Naive thymus-derived CD4-positive, alpha-beta T cell (primary cell): Measurements from ENCODE around the gene TRAF3. TPM values are rescaled to one million over a fixed set of nuclear protein-coding genes. Genes with fewer than 3 reads are reported as not detected.
"Not testable (repeated sequence)": the region's sequence is repeated elsewhere in the genome, so short reads cannot be mapped to it uniquely, and the experiment has no call there.

ENCODE experiments used
- ATAC-seq: fragments of 150-1000 bp; cut with Tn5 transposase; 2 replicates; pipeline ENCODE4 v1.10.0; 2021; ENCODE audit warnings: mild to moderate bottlenecking, moderate library complexity
- CTCF ChIA-PET: fragments of 350-600 bp; sonication (Branson Sonifier 250); formaldehyde crosslinking; loops from one replicate; lab custom pipeline; 2021; ENCODE audit warnings: antibody characterized with exemption; lab: Charles Lee
- POLR2A ChIA-PET: fragments of 350-600 bp; sonication (Branson Sonifier 250); formaldehyde crosslinking; loops from one replicate; lab custom pipeline; 2021; ENCODE audit warnings: antibody characterized with exemption, inconsistent platforms; lab: Charles Lee
- DNase-seq, 9 donors: peaks; one replicate each; pipeline versions ENCODE4 v3.0.0 to v3.0.0-alpha.2; 2020 to 2022; ENCODE audit warnings: mixed read lengths in 1 of 9
- H3K27ac ChIP-seq: one replicate; pipeline ENCODE4 v1.7.0; 2013; ENCODE audit warnings: mild to moderate bottlenecking, low read depth, low read length, moderate library complexity
- H3K27me3 ChIP-seq, 2 donors: one replicate each; pipeline ENCODE4 v1.7.0; 2013; ENCODE audit warnings: low read length in 2 of 2, mild to moderate bottlenecking in 2 of 2, moderate library complexity in 2 of 2; ENCODE audit not compliant: control insufficient read depth in 2 of 2, insufficient read depth in 2 of 2
- H3K36me3 ChIP-seq, 3 experiments: 1 replicate in 2 of 3; 2 replicates in 1 of 3; pipeline ENCODE4 v1.7.0; 2013; ENCODE audit warnings: low read length in 3 of 3, mild to moderate bottlenecking in 3 of 3, moderate library complexity in 1 of 3; ENCODE audit not compliant: insufficient read depth in 3 of 3, control insufficient read depth in 2 of 3
- H3K4me1 ChIP-seq, 2 donors: one replicate each; pipeline ENCODE4 v1.7.0; 2013; ENCODE audit warnings: low read length in 2 of 2, mild to moderate bottlenecking in 2 of 2, moderate library complexity in 1 of 2; ENCODE audit not compliant: control insufficient read depth in 2 of 2, insufficient read depth in 2 of 2
- H3K4me3 ChIP-seq: 2 replicates; pipeline ENCODE4 v1.7.0; 2013; ENCODE audit warnings: mild to moderate bottlenecking, low read length
- H3K9me3 ChIP-seq, 3 experiments: 1 replicate in 2 of 3; 2 replicates in 1 of 3; pipeline ENCODE4 v1.7.0; 2013; ENCODE audit warnings: low read length in 3 of 3; ENCODE audit not compliant: control insufficient read depth in 2 of 3
- H3K27ac Mint-ChIP-seq, 9 donors: one replicate each; pipeline ENCODE4 v1.8.0; 2020 to 2022; ENCODE audit warnings: mixed read lengths in 9 of 9, mild to moderate bottlenecking in 8 of 9, moderate library complexity in 5 of 9, inconsistent platforms in 2 of 9
- H3K27me3 Mint-ChIP-seq, 5 donors: one replicate each; pipeline ENCODE4 v1.8.0; 2021 to 2022; ENCODE audit warnings: mixed read lengths in 5 of 5, mild to moderate bottlenecking in 1 of 5
- H3K36me3 Mint-ChIP-seq, 5 donors: one replicate each; pipeline ENCODE4 v1.8.0; 2020 to 2022; ENCODE audit warnings: mixed read lengths in 5 of 5, mild to moderate bottlenecking in 3 of 5, inconsistent platforms in 1 of 5
- H3K4me1 Mint-ChIP-seq, 7 donors: one replicate each; pipeline ENCODE4 v1.8.0; 2020 to 2022; ENCODE audit warnings: mixed read lengths in 7 of 7, mild to moderate bottlenecking in 3 of 7, inconsistent platforms in 1 of 7
- H3K4me3 Mint-ChIP-seq, 10 donors: one replicate each; pipeline ENCODE4 v1.8.0; 2020 to 2022; ENCODE audit warnings: mild to moderate bottlenecking in 10 of 10, mixed read lengths in 10 of 10, moderate library complexity in 6 of 10, inconsistent platforms in 2 of 10
- H3K9me3 Mint-ChIP-seq, 11 donors: one replicate each; pipeline ENCODE4 v1.8.0; 2020 to 2022; ENCODE audit warnings: mixed read lengths in 11 of 11, mild to moderate bottlenecking in 4 of 11, inconsistent platforms in 1 of 11, moderate library complexity in 1 of 11
- intact Hi-C, 2 donors: fragments of 100-400 bp; cut with micrococcal nuclease; formaldehyde crosslinking; loops; one replicate each; pipeline ENCODE4 v1.15.1; 2023
- polyA plus RNA-seq, 2 donors: library from polyadenylated mRNA; unstranded; fragments of 300-500 nt; fragmentation: Illumina TruSeq; gene quantifications; one replicate each; pipeline ENCODE4 v1.2.3, GENCODE V29; 2021
- total RNA-seq, 6 experiments: library from RNA in 5 of 6; stranded (reverse) in 5 of 6; gene quantifications; 1 replicate in 5 of 6; 2 replicates in 1 of 6; pipeline ENCODE4 v1.2.3 and lab custom pipeline; 2021 to 2026

The TRAF3 gene
- total and polyA plus RNA-seq, 7 experiments from 2014 or later: 16.1 to 74.4 (median 30.4) TPM

DNA sequence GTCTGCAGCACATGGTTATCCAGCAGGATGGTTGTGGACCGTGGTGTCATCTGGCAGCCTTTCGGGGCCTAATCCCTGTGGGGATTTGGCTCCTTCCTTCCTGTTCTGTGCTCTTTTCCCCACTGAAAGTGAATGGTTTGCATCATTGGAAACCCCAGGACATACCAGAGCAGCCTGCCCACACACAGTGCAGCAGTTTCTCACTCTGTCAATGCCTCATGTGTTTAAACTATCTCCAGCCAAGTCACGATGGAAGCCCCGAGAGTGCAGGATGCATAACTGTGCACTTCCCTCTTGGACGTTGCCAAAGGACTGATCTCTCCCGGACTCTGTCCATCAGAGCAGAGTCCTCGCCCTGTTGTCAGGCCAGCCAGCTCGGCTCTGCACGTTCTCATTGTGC, 116.2 kb downstream of the TRAF3 start:
- H3K36me3 ChIP-seq: peaks cover 7 to 78% (median 13%) of the 10 kb centered on the region in 3 experiments
- POLR2A ChIA-PET: no interaction called here
- Mint-ChIP-seq H3K9me3 (no peaks in the 10 kb centered on the region), H3K27ac (no peak overlapping the region), H3K27me3 (no peaks in the 10 kb centered on the region), H3K4me1 (peaks cover 0 to 7% (median under 1%) of the 10 kb centered on the region in 7 donors), H3K4me3 (no peak overlapping the region), H3K36me3 (peaks cover 0 to 55% (median 15%) of the 10 kb centered on the region in 5 donors)
- CTCF ChIA-PET: no interaction called here
- DNase-seq (no peak), ATAC-seq (no peak)
- H3K4me3 ChIP-seq: no peak overlapping the region
- intact Hi-C loops: no loop called here
- no peaks in the 10 kb centered on the region for H3K27me3 ChIP-seq
- H3K27ac ChIP-seq: no peak overlapping the region
- H3K4me1 ChIP-seq: no peaks in the 10 kb centered on the region
- no peaks in the 10 kb centered on the region for H3K9me3 ChIP-seq

DNA sequence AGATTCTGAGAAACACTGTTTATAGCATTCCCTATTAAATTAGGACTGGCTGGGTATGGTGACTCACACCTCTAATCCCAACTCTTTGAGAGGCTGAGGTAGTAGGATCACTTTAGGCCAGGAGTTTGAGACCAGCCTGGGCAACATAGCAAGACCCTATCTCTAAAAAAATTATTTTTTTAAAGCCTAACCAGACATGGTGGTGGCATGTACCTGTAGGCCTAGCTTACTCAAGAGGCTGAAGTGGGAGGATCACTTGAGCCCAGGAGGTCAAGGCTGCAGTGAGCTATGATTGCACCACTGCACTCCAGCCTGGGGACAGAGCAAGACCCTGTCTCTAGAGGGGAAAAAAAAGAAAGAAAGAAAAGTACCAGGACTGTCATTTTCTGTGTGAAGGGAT, 119.5 kb downstream of the TRAF3 start:
- H3K4me3 ChIP-seq, DNase-seq, CTCF ChIA-PET, H3K27me3 ChIP-seq, H3K27ac ChIP-seq, ATAC-seq, H3K9me3 ChIP-seq, H3K27me3 Mint-ChIP-seq, intact Hi-C loops, H3K4me3 Mint-ChIP-seq, H3K9me3 Mint-ChIP-seq: not testable (repeated sequence)
- H3K4me1 Mint-ChIP-seq: peaks cover 0 to 28% (median 18%) of the 10 kb centered on the region in 7 donors
- POLR2A ChIA-PET: interaction anchor here (1.2 kb wide), 1 partner anchor 28 kb away, joined by 3 read pairs; no protein-coding TSS in a partner anchor
- H3K27ac Mint-ChIP-seq: peak overlapping the region in 3 of 9 donors; percentile 62 to 69 (median 69)
- H3K36me3 Mint-ChIP-seq: peaks cover 0 to 43% (median 17%) of the 10 kb centered on the region in 5 donors
- Histone ChIP-seq H3K4me1 (peaks cover 0 to 12% of the 10 kb centered on the region in 2 donors), H3K36me3 (peaks cover 0 to 59% (median 4%) of the 10 kb centered on the region in 3 experiments)

DNA sequence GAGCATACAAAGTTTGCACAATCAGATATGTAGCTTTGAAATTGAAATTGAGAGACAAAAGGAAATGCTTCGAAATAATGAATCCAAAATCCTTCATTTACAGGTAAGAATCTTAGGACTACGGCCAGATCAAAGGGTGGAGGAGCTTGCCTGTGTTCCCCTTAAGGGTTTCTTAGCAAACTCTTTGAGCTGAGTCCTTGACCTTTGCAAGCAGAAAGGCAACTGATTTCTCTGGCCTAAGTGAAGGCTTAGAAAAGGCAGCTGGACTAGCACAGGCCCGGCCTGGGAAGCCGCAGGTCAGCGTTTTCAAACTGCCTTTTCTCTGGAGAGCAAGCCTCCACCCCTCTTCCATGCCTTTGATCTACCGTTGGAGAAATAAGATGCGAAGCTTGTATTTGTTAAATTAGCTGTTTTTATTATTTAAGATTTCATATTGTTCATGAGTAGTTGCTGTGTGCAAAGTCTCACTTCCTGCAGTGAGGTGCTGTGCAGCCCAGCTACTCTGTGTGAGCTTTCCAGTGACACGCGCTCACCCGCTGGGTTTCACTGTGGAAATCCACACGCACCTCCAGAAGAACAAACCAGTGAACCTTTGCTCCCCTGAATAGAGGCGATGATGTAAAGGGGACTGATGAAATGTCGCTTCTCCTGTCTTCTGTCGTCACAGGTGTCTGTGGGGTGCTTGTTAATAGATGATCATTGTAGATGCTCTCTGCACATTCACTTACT, 120.2 kb downstream of the TRAF3 start:
- no peaks in the 10 kb centered on the region for H3K9me3 Mint-ChIP-seq
- peaks cover 0 to 29% (median 19%) of the 10 kb centered on the region in 7 donors for H3K4me1 Mint-ChIP-seq
- H3K36me3 Mint-ChIP-seq: peaks cover 0 to 41% (median 17%) of the 10 kb centered on the region in 5 donors
- no peak for ATAC-seq
- no peaks in the 10 kb centered on the region for H3K27me3 Mint-ChIP-seq
- H3K4me3 ChIP-seq: no peak overlapping the region
- no peaks in the 10 kb centered on the region for H3K27me3 ChIP-seq
- intact Hi-C loops: no loop called here
- POLR2A ChIA-PET: interaction anchor here (1.2 kb wide), 1 partner anchor 27 kb away, joined by 3 read pairs; no protein-coding TSS in a partner anchor
- CTCF ChIA-PET: no interaction called here
- H3K27ac Mint-ChIP-seq: peak overlapping the region in 5 of 9 donors; percentile 62 to 89 (median 82)
- H3K27ac ChIP-seq: no peak overlapping the region
- H3K36me3 ChIP-seq: peaks cover 0 to 54% (median 4%) of the 10 kb centered on the region in 3 experiments
- H3K9me3 ChIP-seq: no peaks in the 10 kb centered on the region
- peaks cover 5 to 15% of the 10 kb centered on the region in 2 donors for H3K4me1 ChIP-seq
- no peak overlapping the region for H3K4me3 Mint-ChIP-seq
- no peak for DNase-seq

DNA sequence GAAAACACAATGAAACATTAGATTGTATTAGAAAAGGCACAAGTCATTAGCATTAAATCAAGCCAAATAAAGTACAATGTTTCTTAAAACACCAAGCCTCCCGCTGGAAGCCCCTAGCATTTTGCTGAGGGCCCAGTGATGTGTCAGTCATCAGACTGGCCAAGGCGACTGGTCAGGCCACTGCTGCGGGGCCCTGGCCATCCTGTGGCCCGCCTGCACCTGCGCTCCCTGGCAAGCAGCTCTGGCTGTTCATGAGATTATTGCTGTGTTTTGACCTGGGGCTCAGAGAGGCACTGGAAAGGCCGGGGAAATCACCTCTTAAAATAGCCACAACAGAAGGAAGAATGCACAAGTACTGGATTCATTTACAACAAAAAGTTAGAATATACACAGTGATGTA, 121.0 kb downstream of the TRAF3 start:
- intact Hi-C loops: no loop called here
- POLR2A ChIA-PET: no interaction called here
- Histone ChIP-seq H3K36me3 (peaks cover 0 to 55% (median 4%) of the 10 kb centered on the region in 3 experiments), H3K27me3 (no peaks in the 10 kb centered on the region), H3K4me1 (peaks cover 5 to 15% of the 10 kb centered on the region in 2 donors), H3K4me3 (no peak overlapping the region), H3K9me3 (no peaks in the 10 kb centered on the region), H3K27ac (no peak overlapping the region)
- peak overlapping the region in 7 of 9 donors; percentile 4 to 96 (median 44) for H3K27ac Mint-ChIP-seq
- no peaks in the 10 kb centered on the region for H3K27me3 Mint-ChIP-seq
- H3K36me3 Mint-ChIP-seq: peaks cover 0 to 43% (median 19%) of the 10 kb centered on the region in 5 donors
- H3K4me3 Mint-ChIP-seq: peak overlapping the region in 2 of 10 donors; percentile 12 to 34
- H3K9me3 Mint-ChIP-seq: no peaks in the 10 kb centered on the region
- H3K4me1 Mint-ChIP-seq: peaks cover 0 to 29% (median 19%) of the 10 kb centered on the region in 7 donors
- DNase-seq (no peak), ATAC-seq (no peak)
- CTCF ChIA-PET: no interaction called here

DNA sequence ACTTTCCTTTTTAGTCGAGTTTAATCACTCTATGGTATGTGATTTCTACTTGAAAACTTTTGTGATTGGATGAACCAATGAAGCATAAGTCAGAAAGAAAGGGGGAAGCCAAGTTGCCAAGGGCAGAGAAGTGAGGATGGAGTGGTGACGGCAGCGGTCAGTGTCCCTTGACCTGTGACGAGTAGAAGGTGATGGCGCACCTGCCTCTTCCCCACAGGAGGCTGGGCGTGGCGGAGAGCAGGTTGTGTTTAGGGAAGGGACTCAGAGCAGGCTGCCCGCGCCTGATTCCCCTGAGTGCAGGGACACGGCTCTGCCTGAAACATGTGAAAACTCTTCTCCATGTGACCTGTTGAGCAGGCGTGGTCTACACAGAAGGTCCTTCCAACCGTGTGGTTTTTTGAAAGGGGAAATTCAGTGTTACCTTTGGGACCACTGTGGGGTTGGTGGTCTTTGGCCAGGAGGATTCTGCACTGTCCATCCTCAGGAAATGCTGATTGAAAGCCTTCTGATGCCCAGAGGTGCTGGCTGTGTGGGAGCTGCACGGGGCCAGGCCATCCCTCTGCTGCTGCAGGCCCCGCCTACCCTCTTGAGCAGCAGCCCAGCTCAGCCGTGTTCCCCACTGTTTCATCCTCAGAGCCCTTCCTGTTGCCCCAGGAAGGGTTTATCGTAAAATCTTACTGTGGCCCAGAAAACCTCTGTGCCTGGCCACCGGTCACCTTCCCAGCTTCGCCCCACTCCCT, 121.7 kb downstream of the TRAF3 start:
- ATAC-seq (no peak), DNase-seq (no peak)
- H3K4me3 Mint-ChIP-seq: peak overlapping the region in 2 of 10 donors; percentile 12 to 34
- H3K4me1 ChIP-seq: peaks cover 5 to 15% of the 10 kb centered on the region in 2 donors
- no peaks in the 10 kb centered on the region for H3K27me3 Mint-ChIP-seq
- intact Hi-C loops: no loop called here
- ChIA-PET CTCF (no interaction called here), POLR2A (no interaction called here)
- H3K36me3 ChIP-seq: peaks cover 0 to 57% (median 6%) of the 10 kb centered on the region in 3 experiments
- H3K27ac ChIP-seq: no peak overlapping the region
- peak overlapping the region; percentile 27 to 96 (median 52) for H3K27ac Mint-ChIP-seq
- peaks cover 0 to 29% (median 19%) of the 10 kb centered on the region in 7 donors for H3K4me1 Mint-ChIP-seq
- H3K9me3 Mint-ChIP-seq: no peaks in the 10 kb centered on the region
- H3K36me3 Mint-ChIP-seq: peaks cover 0 to 45% (median 19%) of the 10 kb centered on the region in 5 donors
- no peaks in the 10 kb centered on the region for H3K27me3 ChIP-seq
- no peak overlapping the region for H3K4me3 ChIP-seq
- no peaks in the 10 kb centered on the region for H3K9me3 ChIP-seq

DNA sequence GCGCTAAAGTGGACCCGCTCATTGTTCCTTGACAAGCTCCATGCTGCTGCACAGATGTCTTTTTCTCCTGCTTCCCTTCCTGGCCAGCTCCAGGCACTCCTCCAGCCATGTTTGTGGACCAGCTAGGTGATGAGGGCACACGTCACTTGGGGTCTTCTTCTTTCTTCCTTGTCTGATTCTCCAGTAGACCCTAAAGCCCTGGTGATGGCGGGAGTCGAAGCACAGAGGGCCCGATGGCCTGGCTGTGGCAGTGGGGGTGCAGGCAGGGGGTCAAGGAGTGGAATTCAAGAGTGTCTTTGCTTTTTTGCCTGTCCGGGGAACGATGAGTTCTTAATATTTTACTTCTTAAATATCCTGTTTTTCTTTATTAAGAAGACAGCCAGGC, 122.3 kb downstream of the TRAF3 start:
- ATAC-seq (no peak), DNase-seq (no peak)
- Mint-ChIP-seq H3K4me1 (peaks cover 0 to 29% (median 19%) of the 10 kb centered on the region in 7 donors), H3K36me3 (peaks cover 0 to 41% (median 19%) of the 10 kb centered on the region in 5 donors), H3K4me3 (peak overlapping the region in 2 of 10 donors; percentile 14 to 49), H3K27ac (peak overlapping the region in 7 of 9 donors; percentile 22 to 92 (median 51)), H3K9me3 (no peaks in the 10 kb centered on the region), H3K27me3 (no peaks in the 10 kb centered on the region)
- intact Hi-C loops: no loop called here
- H3K36me3 ChIP-seq: peaks cover 0 to 58% (median 8%) of the 10 kb centered on the region in 3 experiments
- CTCF ChIA-PET: no interaction called here
- H3K27ac ChIP-seq: no peak overlapping the region
- H3K27me3 ChIP-seq: no peaks in the 10 kb centered on the region
- peaks cover 5 to 15% of the 10 kb centered on the region in 2 donors for H3K4me1 ChIP-seq
- H3K9me3 ChIP-seq: no peaks in the 10 kb centered on the region
- POLR2A ChIA-PET: no interaction called here
- H3K4me3 ChIP-seq: no peak overlapping the region
